Central memory CD4-positive, alpha-beta T cell (primary cell): Measurements from ENCODE around the gene GNAT1.
"Not testable (repeated sequence)": the region's sequence is repeated elsewhere in the genome, so short reads cannot be mapped to it uniquely, and the experiment has no call there.

ENCODE experiments used
- DNase-seq: peaks from one replicate; pipeline ENCODE4 v3.0.0; 2022

The GNAT1 gene

GRCh38 chr3:50203809-50204803, 12.7 kb downstream of the GNAT1 start:
- DNase-seq, result no peak

GRCh38 chr3:50204804-50205412, 13.5 kb downstream of the GNAT1 start, which contains the start of gene SLC38A3:
Gene SLC38A3 (plus strand): TSS chr3:50205271. CDS start chr3:50214200, 8,929 bp downstream.
- no peak for DNase-seq

- no peak for DNase-seq
Measured at GRCh38 chr3:50205413-50206276, 14.2 kb downstream of the GNAT1 start.

- DNase-seq, result no peak
Measured at GRCh38 chr3:50207359-50208042, 16.1 kb downstream of the GNAT1 start.

GRCh38 chr3:50208677-50209344, 17.4 kb downstream of the GNAT1 start:
- DNase-seq, result no peak

GRCh38 chr3:50210176-50210509, 18.7 kb downstream of the GNAT1 start:
- no peak for DNase-seq

- no peak for DNase-seq
Measured at GRCh38 chr3:50210510-50211367, 19.3 kb downstream of the GNAT1 start.

GRCh38 chr3:50211368-50211717, 19.9 kb downstream of the GNAT1 start:
- DNase-seq, result not testable (repeated sequence)

GRCh38 chr3:50211930-50212329, 20.5 kb downstream of the GNAT1 start:
- no peak for DNase-seq

- no peak for DNase-seq
Measured at GRCh38 chr3:50212502-50212901, 21.1 kb downstream of the GNAT1 start.

- no peak for DNase-seq
Measured at GRCh38 chr3:50212971-50213370, 21.6 kb downstream of the GNAT1 start.

GRCh38 chr3:50213373-50213772, 22.0 kb downstream of the GNAT1 start:
- DNase-seq, result no peak

- DNase-seq, result no peak
Measured at GRCh38 chr3:50214824-50215223, 23.4 kb downstream of the GNAT1 start.

GRCh38 chr3:50215529-50215928, 24.1 kb downstream of the GNAT1 start:
- DNase-seq, result no peak

- DNase-seq, result no peak
Measured at GRCh38 chr3:50217681-50218080, 26.3 kb downstream of the GNAT1 start.

GRCh38 chr3:50218448-50218847, 27.0 kb downstream of the GNAT1 start:
- no peak for DNase-seq

- DNase-seq, result no peak
Measured at GRCh38 chr3:50219285-50219684, 27.9 kb downstream of the GNAT1 start.

- DNase-seq, result no peak
Measured at GRCh38 chr3:50220109-50220508, 28.7 kb downstream of the GNAT1 start.

- DNase-seq, result no peak
Measured at GRCh38 chr3:50221051-50221410, 29.6 kb downstream of the GNAT1 start.

GRCh38 chr3:50221411-50222168, 30.2 kb downstream of the GNAT1 start:
- DNase-seq, result no peak
